Activated CD4-positive, alpha-beta T cell treated with anti-CD3 and anti-CD28 coated beads for 36 hours (primary cell): Measurements from ENCODE around the gene AGGF1. TPM values are rescaled to one million over a fixed set of nuclear protein-coding genes. Genes with fewer than 3 reads are reported as not detected.

ENCODE experiments used
- ATAC-seq: fragments of 200-7000 bp; cut with Tn5 transposase; one replicate; pipeline ENCODE4 v1.10.0; 2021; ENCODE audit warnings: mild to moderate bottlenecking, moderate library complexity
- CTCF ChIA-PET: fragments of 350-600 bp; sonication (Branson Sonifier 250); formaldehyde crosslinking; loops from one replicate; lab custom pipeline; 2021; ENCODE audit warnings: antibody characterized with exemption; lab: Charles Lee
- POLR2A ChIA-PET: fragments of 350-600 bp; sonication (Branson Sonifier 250); formaldehyde crosslinking; loops from one replicate; lab custom pipeline; 2021; ENCODE audit warnings: antibody characterized with exemption, inconsistent platforms; lab: Charles Lee
- DNase-seq: peaks from one replicate; pipeline ENCODE4 v3.0.0-alpha.2; 2020
- H3K27ac Mint-ChIP-seq: one replicate; pipeline ENCODE4 v1.8.0; 2021; ENCODE audit warnings: mixed read lengths
- H3K27me3 Mint-ChIP-seq: one replicate; pipeline ENCODE4 v1.8.0; 2021; ENCODE audit warnings: mixed read lengths
- H3K36me3 Mint-ChIP-seq: one replicate; pipeline ENCODE4 v1.8.0; 2021; ENCODE audit warnings: low read depth, mixed read lengths
- H3K4me1 Mint-ChIP-seq: one replicate; pipeline ENCODE4 v1.8.0; 2021; ENCODE audit warnings: mixed read lengths
- H3K4me3 Mint-ChIP-seq: one replicate; pipeline ENCODE4 v1.8.0; 2021; ENCODE audit warnings: mild to moderate bottlenecking, moderate library complexity, mixed read lengths
- H3K9me3 Mint-ChIP-seq: one replicate; pipeline ENCODE4 v1.8.0; 2021; ENCODE audit warnings: low read depth, mixed read lengths
- intact Hi-C, 2 experiments: fragments of 100-400 bp; cut with DNase I in 1 of 2; cut with micrococcal nuclease in 1 of 2; formaldehyde crosslinking; loops; one replicate each; pipeline versions ENCODE4 v1.14.2 to v1.15.1; 2022 to 2024; cut with DNase I, micrococcal nuclease
- total RNA-seq, 2 experiments: library from RNA; stranded (reverse); gene quantifications; one replicate each; pipeline ENCODE4 v1.2.3, GENCODE V29; 2021

AGGF1 gene
- total RNA-seq, 2 experiments from 2014 or later, result 25.5 to 33.2 TPM

GRCh38 chr5:77028631-77029375, 1.4 kb upstream of the AGGF1 start:
- H3K9me3 Mint-ChIP-seq, result peaks cover 13% of the 10 kb centered on the region
- H3K4me1 Mint-ChIP-seq, result peaks cover 26% of the 10 kb centered on the region
- peak overlapping the region; percentile 34 for H3K27ac Mint-ChIP-seq
- ATAC-seq (no peak), DNase-seq (no peak)
- POLR2A ChIA-PET, result no interaction called here
- intact Hi-C loops, result no loop called here
- no peaks in the 10 kb centered on the region for H3K27me3 Mint-ChIP-seq
- H3K36me3 Mint-ChIP-seq, result peaks cover 25% of the 10 kb centered on the region
- CTCF ChIA-PET, result no interaction called here
- H3K4me3 Mint-ChIP-seq, result no peak overlapping the region

GRCh38 chr5:77029376-77029885, 773 bp upstream of the AGGF1 start:
- H3K36me3 Mint-ChIP-seq, result peaks cover 25% of the 10 kb centered on the region
- no peak for ATAC-seq
- H3K27ac Mint-ChIP-seq, result peak overlapping the region; percentile 94
- H3K4me1 Mint-ChIP-seq, result peaks cover 26% of the 10 kb centered on the region
- intact Hi-C loops, result no loop called here
- peaks cover 13% of the 10 kb centered on the region for H3K9me3 Mint-ChIP-seq
- CTCF ChIA-PET, result interaction anchor here (1.1 to 2.7 kb wide), 4 partner anchors 48 to 162 kb away, joined by 3 to 16 read pairs (median 7); partner anchors contain the start of gene ZBED3
- peak overlapping the region; percentile 87 for H3K4me3 Mint-ChIP-seq
- POLR2A ChIA-PET, result interaction anchor here (0.9 kb wide), 1 partner anchor 482 kb away, joined by 4 read pairs; no protein-coding TSS in a partner anchor
- DNase-seq, result no peak
- no peaks in the 10 kb centered on the region for H3K27me3 Mint-ChIP-seq

GRCh38 chr5:77031891-77032290, 1.7 kb downstream of the AGGF1 start:
- no peak for DNase-seq
- H3K4me3 Mint-ChIP-seq, result peak overlapping the region; percentile 87
- peak overlapping the region; percentile 94 for H3K27ac Mint-ChIP-seq
- ChIA-PET CTCF (interaction anchor here (0.8 to 2.7 kb wide), 3 partner anchors 42 to 55 kb away, joined by 3 to 16 read pairs (median 9); partner anchors contain the start of gene ZBED3), POLR2A (no interaction called here)
- peaks cover 13% of the 10 kb centered on the region for H3K9me3 Mint-ChIP-seq
- no peaks in the 10 kb centered on the region for H3K27me3 Mint-ChIP-seq
- intact Hi-C loops, result loop anchor here (2.0 to 5.0 kb wide), 7 partner anchors 45 to 1315 kb away; partner anchors contain the start of genes ZBED3 (in 2 of the 2), IQGAP2 (in 1 of the 2), POC5 (in 1 of the 2) and TBCA (in 1 of the 2)
- H3K4me1 Mint-ChIP-seq, result peaks cover 30% of the 10 kb centered on the region
- no peak for ATAC-seq
- peaks cover 45% of the 10 kb centered on the region for H3K36me3 Mint-ChIP-seq

GRCh38 chr5:77032635-77033034, 2.4 kb downstream of the AGGF1 start:
- peaks cover 49% of the 10 kb centered on the region for H3K36me3 Mint-ChIP-seq

GRCh38 chr5:77033338-77033737, 3.1 kb downstream of the AGGF1 start:
- no peak overlapping the region for H3K27ac Mint-ChIP-seq
- CTCF ChIA-PET, result interaction anchor here (0.8 kb wide), 1 partner anchor 21 kb away, joined by 3 read pairs; no protein-coding TSS in a partner anchor
- no peak for DNase-seq
- no peaks in the 10 kb centered on the region for H3K27me3 Mint-ChIP-seq
- peaks cover 48% of the 10 kb centered on the region for H3K36me3 Mint-ChIP-seq
- H3K9me3 Mint-ChIP-seq, result peaks cover 10% of the 10 kb centered on the region
- intact Hi-C loops, result loop anchor here (5.0 kb wide), 5 partner anchors 44 to 1316 kb away; partner anchors contain the start of genes IQGAP2 (in 1 of the 2), POC5 (in 1 of the 2) and ZBED3 (in 1 of the 2)
- POLR2A ChIA-PET, result no interaction called here
- peaks cover 30% of the 10 kb centered on the region for H3K4me1 Mint-ChIP-seq
- no peak overlapping the region for H3K4me3 Mint-ChIP-seq
- no peak for ATAC-seq

More at GRCh38 chr5:77032635-77033034, 2.4 kb downstream of the AGGF1 start:
- H3K4me3 Mint-ChIP-seq, result no peak overlapping the region
- intact Hi-C loops, result loop anchor here (5.0 kb wide), 5 partner anchors 45 to 1315 kb away; partner anchors contain the start of genes IQGAP2 (in 1 of the 2), POC5 (in 1 of the 2) and ZBED3 (in 1 of the 2)
- H3K9me3 Mint-ChIP-seq, result peaks cover 13% of the 10 kb centered on the region
- ATAC-seq (no peak), DNase-seq (no peak)
- POLR2A ChIA-PET, result no interaction called here
- no peaks in the 10 kb centered on the region for H3K27me3 Mint-ChIP-seq
- peaks cover 30% of the 10 kb centered on the region for H3K4me1 Mint-ChIP-seq
- H3K27ac Mint-ChIP-seq, result no peak overlapping the region
- CTCF ChIA-PET, result interaction anchor here (0.8 kb wide), 1 partner anchor 41 kb away, joined by 3 read pairs; no protein-coding TSS in a partner anchor

GRCh38 chr5:77035950-77036349, 5.7 kb downstream of the AGGF1 start:
- ATAC-seq (no peak), DNase-seq (no peak)
- Mint-ChIP-seq H3K4me3 (no peak overlapping the region), H3K27me3 (no peaks in the 10 kb centered on the region), H3K36me3 (peaks cover 48% of the 10 kb centered on the region), H3K27ac (no peak overlapping the region), H3K9me3 (no peaks in the 10 kb centered on the region), H3K4me1 (peaks cover 22% of the 10 kb centered on the region)
- CTCF ChIA-PET, result interaction anchor here (0.8 kb wide), 1 partner anchor 50 kb away, joined by 3 read pairs; no protein-coding TSS in a partner anchor
- POLR2A ChIA-PET, result no interaction called here
- intact Hi-C loops, result loop anchor here in 1 of 2 experiments (2.0 kb wide), 1 partner anchor 21 kb away; no protein-coding TSS in a partner anchor

- H3K27ac Mint-ChIP-seq, result no peak overlapping the region
These were observed 16.3 kb downstream of the AGGF1 start for GRCh38 chr5:77046416-77047073.

GRCh38 chr5:77064040-77064439, 33.8 kb downstream of the AGGF1 start:
- intact Hi-C loops, result no loop called here
- no peak for ATAC-seq

More at GRCh38 chr5:77046416-77047073, 16.3 kb downstream of the AGGF1 start:
- peak; percentile 61 for ATAC-seq
- Mint-ChIP-seq H3K27me3 (no peaks in the 10 kb centered on the region), H3K9me3 (no peaks in the 10 kb centered on the region), H3K4me1 (peaks cover 10% of the 10 kb centered on the region), H3K4me3 (no peak overlapping the region), H3K36me3 (peaks cover 36% of the 10 kb centered on the region)
- DNase-seq, result no peak
- ChIA-PET POLR2A (no interaction called here), CTCF (interaction anchor here (0.8 kb wide), 1 partner anchor 16 kb away, joined by 3 read pairs; no protein-coding TSS in a partner anchor)
- intact Hi-C loops, result no loop called here

GRCh38 chr5:77065256-77065655, 35.1 kb downstream of the AGGF1 start:
- DNase-seq, result no peak
- no peaks in the 10 kb centered on the region for H3K9me3 Mint-ChIP-seq
- no peak for ATAC-seq

More at GRCh38 chr5:77064040-77064439, 33.8 kb downstream of the AGGF1 start:
- no peak overlapping the region for H3K4me3 Mint-ChIP-seq
- peaks cover 32% of the 10 kb centered on the region for H3K36me3 Mint-ChIP-seq
- H3K4me1 Mint-ChIP-seq, result peaks cover 6% of the 10 kb centered on the region
- ChIA-PET CTCF (no interaction called here), POLR2A (no interaction called here)
- no peak overlapping the region for H3K27ac Mint-ChIP-seq
- H3K9me3 Mint-ChIP-seq, result no peaks in the 10 kb centered on the region
- no peak for DNase-seq
- no peaks in the 10 kb centered on the region for H3K27me3 Mint-ChIP-seq

GRCh38 chr5:77066184-77066583, 36.0 kb downstream of the AGGF1 start:
- Mint-ChIP-seq H3K9me3 (no peaks in the 10 kb centered on the region), H3K4me3 (no peak overlapping the region), H3K27ac (no peak overlapping the region), H3K36me3 (peaks cover 33% of the 10 kb centered on the region), H3K27me3 (no peaks in the 10 kb centered on the region), H3K4me1 (peaks cover 6% of the 10 kb centered on the region)
- ATAC-seq (no peak), DNase-seq (no peak)
- CTCF ChIA-PET, result interaction anchor here (0.7 kb wide), 1 partner anchor 198 kb away, joined by 3 read pairs; no protein-coding TSS in a partner anchor
- POLR2A ChIA-PET, result no interaction called here
- intact Hi-C loops, result no loop called here

More at GRCh38 chr5:77065256-77065655, 35.1 kb downstream of the AGGF1 start:
- no peaks in the 10 kb centered on the region for H3K27me3 Mint-ChIP-seq
- no peak overlapping the region for H3K4me3 Mint-ChIP-seq
- peaks cover 6% of the 10 kb centered on the region for H3K4me1 Mint-ChIP-seq
- intact Hi-C loops, result no loop called here
- H3K27ac Mint-ChIP-seq, result no peak overlapping the region
- ChIA-PET CTCF (no interaction called here), POLR2A (no interaction called here)
- H3K36me3 Mint-ChIP-seq, result peaks cover 33% of the 10 kb centered on the region
